ENCODE measurements around the gene KHDC4.

KHDC4 gene

DNA sequence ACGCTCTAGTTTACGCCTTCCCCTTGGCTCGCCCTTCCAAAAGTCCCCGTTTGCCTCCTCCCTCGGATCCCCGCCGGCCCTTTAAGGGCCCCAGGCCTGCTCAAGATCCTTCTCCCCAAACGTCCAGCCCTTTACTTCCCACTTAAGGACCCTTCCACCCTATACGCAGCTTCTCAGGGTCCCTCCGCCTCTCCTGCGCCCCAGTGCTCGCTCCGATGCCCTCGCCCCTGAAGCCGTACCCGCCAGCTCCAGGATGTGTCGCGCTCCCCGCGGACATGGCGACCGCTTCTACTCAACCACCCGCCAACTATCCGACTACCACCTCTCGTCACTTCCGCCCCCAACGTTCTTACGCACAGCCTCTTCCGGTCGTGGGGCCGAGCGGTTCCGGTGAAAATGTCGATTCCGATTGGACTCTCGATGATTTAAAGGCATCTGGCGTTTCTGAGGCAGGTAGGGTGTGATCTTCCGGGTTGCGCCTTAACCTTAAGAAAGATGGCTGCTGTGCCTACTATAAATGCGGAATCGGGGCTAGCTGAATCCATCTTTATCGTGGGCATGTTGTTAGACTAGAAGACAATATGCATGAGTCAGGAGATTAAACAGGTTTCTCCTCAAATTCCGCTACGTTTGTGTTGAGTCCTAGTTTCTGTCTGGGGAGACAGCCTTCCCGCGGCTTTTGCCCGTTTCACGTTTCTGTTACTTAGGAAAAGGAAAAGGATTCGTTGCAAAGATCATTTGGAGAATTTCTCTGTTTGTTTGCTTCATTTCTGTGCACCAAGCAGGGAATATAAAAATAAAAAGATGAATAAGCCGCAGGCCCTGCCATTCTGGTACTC, at the start of gene KHDC4:
KHDC4 (minus strand) TSS at position 317 of the 839 bp plus-strand sequence; CDS start at position 277, 40 bp downstream.
- TF ChIP-seq ZNF274 (IDR thresholded peaks at IDR 0.05; ENCODE audit: low read depth, low read length), result no peak
- peak within 1 kb of the TSS; percentile 82 for H3K4me3 ChIP-seq (ENCODE audit: low read length)

DNA sequence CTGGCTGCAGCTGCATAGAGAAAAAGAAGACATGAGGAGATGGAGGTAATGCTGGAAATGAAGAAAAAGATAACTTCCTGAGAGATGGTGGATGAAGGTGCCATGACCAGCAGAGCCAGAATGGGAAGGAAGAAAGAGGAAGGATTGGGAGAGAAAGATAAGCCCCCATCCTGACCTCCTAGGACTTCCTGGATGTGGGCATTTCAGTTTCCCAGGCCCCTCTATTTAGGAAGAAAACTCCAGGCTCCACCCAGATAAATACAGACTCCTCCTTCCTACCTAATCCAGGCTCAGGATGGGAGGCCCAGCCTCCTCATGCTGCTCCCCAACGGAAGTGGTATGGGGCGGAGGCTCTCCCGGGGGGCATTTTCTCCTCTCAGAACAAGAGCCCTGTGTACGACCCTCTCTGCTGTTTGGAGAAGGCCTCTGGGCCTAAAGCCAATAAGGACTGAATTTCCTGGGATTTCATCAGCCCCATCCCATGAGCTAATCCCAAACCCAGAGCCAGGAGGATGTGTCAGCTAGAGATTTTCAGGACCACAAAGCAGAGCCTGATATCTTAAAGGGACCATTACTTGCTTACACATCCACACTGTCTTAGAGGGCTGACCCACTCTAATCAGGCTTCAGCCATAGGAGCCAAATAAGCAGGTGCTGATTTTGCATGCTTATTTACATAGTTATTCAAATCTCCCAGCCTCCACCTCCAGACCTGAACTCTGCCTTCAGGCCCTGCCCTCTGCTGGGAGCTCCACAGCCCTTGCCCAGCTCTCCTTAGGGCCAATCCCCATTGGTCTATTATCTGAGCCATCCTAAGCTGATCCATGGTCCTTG, 49.2 kb upstream of the KHDC4 start:
- H3K4me3 ChIP-seq (ENCODE audit: low read length), result no peak overlapping the region

DNA sequence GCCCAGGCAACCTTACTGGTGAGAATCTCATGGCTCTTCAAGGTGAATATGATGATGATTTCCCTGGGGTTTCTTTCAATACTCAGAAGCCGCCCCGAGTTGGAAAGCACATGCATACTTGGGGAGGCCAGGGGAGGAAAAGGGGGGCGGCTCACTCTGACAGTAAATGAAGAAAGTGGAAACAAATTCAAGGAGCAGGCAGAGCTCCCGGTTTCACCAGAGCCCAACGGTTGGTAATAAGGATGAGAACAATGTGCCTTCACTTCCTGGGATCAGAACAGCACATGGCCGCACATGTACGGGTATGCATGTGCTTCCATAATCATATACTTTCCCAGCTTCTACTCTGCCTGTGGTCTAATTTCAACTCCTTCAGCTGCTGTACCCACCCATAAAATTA, 47.9 kb upstream of the KHDC4 start:
- H3K4me3 ChIP-seq (ENCODE audit: low read length), result no peak overlapping the region; the same call in 1 of the 2 replicates
- no peak for TF ChIP-seq ZNF274 (IDR thresholded peaks at IDR 0.05; ENCODE audit: low read depth, low read length)

More for the DNA sequence above, 49.2 kb upstream of the KHDC4 start:
- no peak for TF ChIP-seq ZNF274 (IDR thresholded peaks at IDR 0.05; ENCODE audit: low read depth, low read length)

DNA sequence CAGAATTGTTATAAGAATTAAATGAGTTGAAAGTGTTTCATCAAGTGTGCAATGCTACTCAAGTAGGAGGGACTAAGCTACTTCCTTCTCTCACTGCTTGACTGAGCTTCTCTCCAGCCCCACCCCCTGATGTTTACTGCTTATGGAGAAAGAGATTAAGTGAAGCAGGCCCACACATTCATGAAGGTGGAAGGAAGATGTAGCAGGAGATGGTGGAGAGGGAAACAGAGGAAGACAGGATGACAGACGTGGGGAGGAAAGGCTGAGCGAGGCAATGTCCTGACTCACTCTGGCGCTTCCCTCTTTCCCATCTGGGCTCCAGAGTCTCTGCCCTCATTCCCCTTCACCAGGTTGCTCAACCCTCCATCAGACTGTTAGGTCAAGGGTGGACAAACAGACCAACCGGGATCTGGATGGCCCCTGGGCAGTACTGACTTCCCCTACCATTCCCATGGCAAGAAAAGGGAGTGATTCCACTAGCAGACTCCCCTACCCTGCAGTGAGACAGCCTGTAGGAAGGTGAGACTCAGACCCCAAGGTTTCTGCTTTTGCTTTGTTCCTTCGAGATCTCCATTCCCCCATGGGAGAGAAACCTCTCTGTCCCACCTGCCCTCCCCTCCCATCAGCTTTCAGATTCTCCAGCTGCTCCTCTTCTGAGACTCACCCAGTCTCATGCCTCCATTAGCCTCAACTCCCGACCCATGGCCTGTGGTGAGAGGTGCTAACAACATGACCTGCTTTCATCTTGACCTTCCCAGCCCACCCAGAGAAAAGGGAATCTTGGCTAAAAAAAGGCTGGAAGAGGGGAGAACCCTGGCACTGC, 47.3 kb upstream of the KHDC4 start:
- H3K4me3 ChIP-seq (ENCODE audit: low read length), result peak overlapping the region; percentile 9; the same call in 1 of the 2 replicates
- TF ChIP-seq ZNF274 (IDR thresholded peaks at IDR 0.05; ENCODE audit: low read depth, low read length), result no peak

- TF ChIP-seq ZNF274 (IDR thresholded peaks at IDR 0.05; ENCODE audit: low read depth, low read length), result no peak
- peak overlapping the region; percentile 68 for H3K4me3 ChIP-seq (ENCODE audit: low read length)
These were observed 45.6 kb upstream of the KHDC4 start for GRCh38 chr1:155979597-155980343.

- TF ChIP-seq ZNF274 (IDR thresholded peaks at IDR 0.05; ENCODE audit: low read depth, low read length), result no peak
- peak overlapping the region; percentile 68 for H3K4me3 ChIP-seq (ENCODE audit: low read length)
These were observed 44.8 kb upstream of the KHDC4 start for GRCh38 chr1:155978973-155979429.

GRCh38 chr1:155978325-155978972, 44.2 kb upstream of the KHDC4 start, which contains the start of gene ARHGEF2:
TSS of gene ARHGEF2 (minus strand) at chr1:155978547. CDS start at chr1:155978427, 120 bp downstream.
- no peak for TF ChIP-seq ZNF274 (IDR thresholded peaks at IDR 0.05; ENCODE audit: low read depth, low read length)
- peak within 1 kb of the TSS; percentile 68 for H3K4me3 ChIP-seq (ENCODE audit: low read length)

DNA sequence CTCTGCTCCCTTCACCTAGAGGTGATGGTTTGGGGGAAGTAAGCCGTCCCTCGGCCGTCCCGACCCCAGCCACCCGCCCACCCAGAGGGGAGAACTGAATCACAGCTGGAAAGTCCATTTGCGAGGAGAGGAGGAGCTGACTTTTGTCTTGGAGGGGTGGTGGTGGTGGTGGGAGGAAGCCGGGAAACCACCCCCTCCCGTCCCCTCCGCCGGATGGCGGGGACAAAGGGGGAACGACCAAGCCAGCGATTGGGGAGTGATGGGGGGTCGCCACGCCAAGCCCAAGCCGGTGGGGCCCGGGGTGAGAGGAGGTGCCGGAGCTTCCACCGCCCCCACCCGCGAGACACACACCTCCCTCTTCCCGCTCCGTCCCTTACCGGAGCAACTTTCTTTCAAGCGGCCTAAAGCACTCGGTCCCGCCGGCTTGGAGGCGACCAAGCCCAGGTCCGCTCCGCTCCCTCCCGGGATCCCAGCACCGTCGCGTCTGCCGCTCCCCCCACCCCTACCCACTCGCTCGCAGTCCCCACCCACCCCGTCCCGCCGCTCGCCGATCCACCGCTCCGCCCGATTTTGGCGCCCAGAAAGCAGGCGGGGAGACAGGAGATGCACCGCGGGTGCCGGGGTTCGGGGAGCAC, 43.6 kb upstream of the KHDC4 start:
- peak overlapping the region; percentile 68 for H3K4me3 ChIP-seq (ENCODE audit: low read length)
- no peak for TF ChIP-seq ZNF274 (IDR thresholded peaks at IDR 0.05; ENCODE audit: low read depth, low read length)

- peak overlapping the region; percentile 68 for H3K4me3 ChIP-seq (ENCODE audit: low read length)
- TF ChIP-seq ZNF274 (IDR thresholded peaks at IDR 0.05; ENCODE audit: low read depth, low read length), result no peak
These were observed 42.9 kb upstream of the KHDC4 start for GRCh38 chr1:155976913-155977689.

GRCh38 chr1:155976062-155976912, 42.1 kb upstream of the KHDC4 start:
- H3K4me3 ChIP-seq (ENCODE audit: low read length), result peak overlapping the region; percentile 68
- no peak for TF ChIP-seq ZNF274 (IDR thresholded peaks at IDR 0.05; ENCODE audit: low read depth, low read length)

Measured in GM08714 (cell line).